ENCODE data around the gene CARD14.

The CARD14 gene

GRCh38 chr17:80169784-80170500, at the start of gene CARD14:
Gene CARD14 (plus strand): TSS chr17:80170030. CDS start chr17:80181439, 11,409 bp downstream.
- no peaks in the 10 kb centered on the region for H3K4me1 ChIP-seq (ENCODE audit: control insufficient read depth, insufficient read depth, low read length)
- no peak within 1 kb of the TSS for H3K27ac ChIP-seq (ENCODE audit: low read depth, low read length)
- no peaks in the 10 kb centered on the region for H3K9me3 ChIP-seq (ENCODE audit: control insufficient read depth, insufficient read depth, low read length)
- H3K9ac ChIP-seq (ENCODE audit: low read depth, low read length): no peak within 1 kb of the TSS
- H3K36me3 ChIP-seq (ENCODE audit: control insufficient read depth, insufficient read depth, low read length): no peaks in the 10 kb centered on the region
- no peaks in the 10 kb centered on the region for H3K27me3 ChIP-seq (ENCODE audit: control insufficient read depth, insufficient read depth, low read length)
- H3K4me3 ChIP-seq (ENCODE audit: low read depth, low read length): no peak within 1 kb of the TSS

- Histone ChIP-seq H3K27ac (ENCODE audit: low read depth, low read length) (no peak overlapping the region), H3K36me3 (ENCODE audit: control insufficient read depth, insufficient read depth, low read length) (no peaks in the 10 kb centered on the region; the same call in 1 of the 2 replicates), H3K4me3 (ENCODE audit: low read depth, low read length) (no peak overlapping the region), H3K27me3 (ENCODE audit: control insufficient read depth, insufficient read depth, low read length) (no peaks in the 10 kb centered on the region), H3K9me3 (ENCODE audit: control insufficient read depth, insufficient read depth, low read length) (no peaks in the 10 kb centered on the region), H3K9ac (ENCODE audit: low read depth, low read length) (no peak overlapping the region), H3K4me1 (ENCODE audit: control insufficient read depth, insufficient read depth, low read length) (peaks cover 15% of the 10 kb centered on the region)
Observed at GRCh38 chr17:80122026-80122575, 47.7 kb upstream of the CARD14 start.

GRCh38 chr17:80122926-80123505, 46.8 kb upstream of the CARD14 start:
- H3K36me3 ChIP-seq (ENCODE audit: control insufficient read depth, insufficient read depth, low read length): no peaks in the 10 kb centered on the region; the same call in 1 of the 2 replicates
- no peak overlapping the region for H3K27ac ChIP-seq (ENCODE audit: low read depth, low read length)
- H3K4me1 ChIP-seq (ENCODE audit: control insufficient read depth, insufficient read depth, low read length): peaks cover 15% of the 10 kb centered on the region
- no peaks in the 10 kb centered on the region for H3K9me3 ChIP-seq (ENCODE audit: control insufficient read depth, insufficient read depth, low read length)
- H3K9ac ChIP-seq (ENCODE audit: low read depth, low read length): no peak overlapping the region
- H3K27me3 ChIP-seq (ENCODE audit: control insufficient read depth, insufficient read depth, low read length): no peaks in the 10 kb centered on the region
- H3K4me3 ChIP-seq (ENCODE audit: low read depth, low read length): no peak overlapping the region

GRCh38 chr17:80123791-80124190, 46.0 kb upstream of the CARD14 start:
- H3K9ac ChIP-seq (ENCODE audit: low read depth, low read length): 0 out of 2 replicates have a peak overlapping the region, but pooled peaks have one; percentile 5
- H3K27me3 ChIP-seq (ENCODE audit: control insufficient read depth, insufficient read depth, low read length): no peaks in the 10 kb centered on the region
- H3K36me3 ChIP-seq (ENCODE audit: control insufficient read depth, insufficient read depth, low read length): no peaks in the 10 kb centered on the region; the same call in 1 of the 2 replicates
- 0 out of 2 replicates have a peak overlapping the region, but pooled peaks have one; percentile 3 for H3K4me3 ChIP-seq (ENCODE audit: low read depth, low read length)
- H3K4me1 ChIP-seq (ENCODE audit: control insufficient read depth, insufficient read depth, low read length): peaks cover 15% of the 10 kb centered on the region
- no peaks in the 10 kb centered on the region for H3K9me3 ChIP-seq (ENCODE audit: control insufficient read depth, insufficient read depth, low read length)
- peak overlapping the region; percentile 74 for H3K27ac ChIP-seq (ENCODE audit: low read depth, low read length)

GRCh38 chr17:80124351-80124981, 45.4 kb upstream of the CARD14 start:
- Histone ChIP-seq H3K4me1 (ENCODE audit: control insufficient read depth, insufficient read depth, low read length) (peaks cover 17% of the 10 kb centered on the region), H3K27ac (ENCODE audit: low read depth, low read length) (peak overlapping the region; percentile 74), H3K4me3 (ENCODE audit: low read depth, low read length) (0 out of 2 replicates have a peak overlapping the region, but pooled peaks have one; percentile 3)

GRCh38 chr17:80125656-80126448, 44.0 kb upstream of the CARD14 start:
- H3K4me1 ChIP-seq (ENCODE audit: control insufficient read depth, insufficient read depth, low read length): peaks cover 17% of the 10 kb centered on the region
- H3K9ac ChIP-seq (ENCODE audit: low read depth, low read length): no peak overlapping the region
- no peaks in the 10 kb centered on the region for H3K9me3 ChIP-seq (ENCODE audit: control insufficient read depth, insufficient read depth, low read length)
- H3K4me3 ChIP-seq (ENCODE audit: low read depth, low read length): no peak overlapping the region
- no peaks in the 10 kb centered on the region for H3K36me3 ChIP-seq (ENCODE audit: control insufficient read depth, insufficient read depth, low read length)
- no peaks in the 10 kb centered on the region for H3K27me3 ChIP-seq (ENCODE audit: control insufficient read depth, insufficient read depth, low read length)
- no peak overlapping the region for H3K27ac ChIP-seq (ENCODE audit: low read depth, low read length)

More at GRCh38 chr17:80124351-80124981, 45.4 kb upstream of the CARD14 start:
- Histone ChIP-seq H3K27me3 (ENCODE audit: control insufficient read depth, insufficient read depth, low read length) (no peaks in the 10 kb centered on the region), H3K9ac (ENCODE audit: low read depth, low read length) (peak overlapping the region; percentile 5; the same call in 1 of the 2 replicates), H3K9me3 (ENCODE audit: control insufficient read depth, insufficient read depth, low read length) (no peaks in the 10 kb centered on the region), H3K36me3 (ENCODE audit: control insufficient read depth, insufficient read depth, low read length) (no peaks in the 10 kb centered on the region)

GRCh38 chr17:80126449-80126715, 43.4 kb upstream of the CARD14 start:
- Histone ChIP-seq H3K9me3 (ENCODE audit: control insufficient read depth, insufficient read depth, low read length) (no peaks in the 10 kb centered on the region), H3K4me1 (ENCODE audit: control insufficient read depth, insufficient read depth, low read length) (peaks cover 17% of the 10 kb centered on the region), H3K36me3 (ENCODE audit: control insufficient read depth, insufficient read depth, low read length) (no peaks in the 10 kb centered on the region), H3K9ac (ENCODE audit: low read depth, low read length) (no peak overlapping the region), H3K27me3 (ENCODE audit: control insufficient read depth, insufficient read depth, low read length) (no peaks in the 10 kb centered on the region), H3K27ac (ENCODE audit: low read depth, low read length) (no peak overlapping the region), H3K4me3 (ENCODE audit: low read depth, low read length) (no peak overlapping the region)

GRCh38 chr17:80129006-80129565, 40.7 kb upstream of the CARD14 start:
- no peak overlapping the region for H3K4me3 ChIP-seq (ENCODE audit: low read depth, low read length)
- H3K27me3 ChIP-seq (ENCODE audit: control insufficient read depth, insufficient read depth, low read length): no peaks in the 10 kb centered on the region
- peaks cover 18% of the 10 kb centered on the region for H3K36me3 ChIP-seq (ENCODE audit: control insufficient read depth, insufficient read depth, low read length)
- H3K27ac ChIP-seq (ENCODE audit: low read depth, low read length): no peak overlapping the region
- no peak overlapping the region for H3K9ac ChIP-seq (ENCODE audit: low read depth, low read length)
- H3K9me3 ChIP-seq (ENCODE audit: control insufficient read depth, insufficient read depth, low read length): no peaks in the 10 kb centered on the region
- peaks cover 11% of the 10 kb centered on the region for H3K4me1 ChIP-seq (ENCODE audit: control insufficient read depth, insufficient read depth, low read length)

GRCh38 chr17:80130992-80131391, 38.8 kb upstream of the CARD14 start:
- Histone ChIP-seq H3K36me3 (ENCODE audit: control insufficient read depth, insufficient read depth, low read length) (peaks cover 37% of the 10 kb centered on the region), H3K9me3 (ENCODE audit: control insufficient read depth, insufficient read depth, low read length) (no peaks in the 10 kb centered on the region), H3K4me3 (ENCODE audit: low read depth, low read length) (no peak overlapping the region), H3K4me1 (ENCODE audit: control insufficient read depth, insufficient read depth, low read length) (0 out of 2 replicates have a peak, but pooled peaks cover 2% of the 10 kb centered on the region), H3K27ac (ENCODE audit: low read depth, low read length) (no peak overlapping the region), H3K27me3 (ENCODE audit: control insufficient read depth, insufficient read depth, low read length) (no peaks in the 10 kb centered on the region), H3K9ac (ENCODE audit: low read depth, low read length) (no peak overlapping the region)

GRCh38 chr17:80132906-80133625, 36.8 kb upstream of the CARD14 start:
- H3K27ac ChIP-seq (ENCODE audit: low read depth, low read length): no peak overlapping the region
- H3K9me3 ChIP-seq (ENCODE audit: control insufficient read depth, insufficient read depth, low read length): no peaks in the 10 kb centered on the region
- peaks cover 57% of the 10 kb centered on the region for H3K36me3 ChIP-seq (ENCODE audit: control insufficient read depth, insufficient read depth, low read length)
- no peak overlapping the region for H3K9ac ChIP-seq (ENCODE audit: low read depth, low read length)
- H3K4me1 ChIP-seq (ENCODE audit: control insufficient read depth, insufficient read depth, low read length): 0 out of 2 replicates have a peak, but pooled peaks cover 2% of the 10 kb centered on the region
- no peak overlapping the region for H3K4me3 ChIP-seq (ENCODE audit: low read depth, low read length)
- no peaks in the 10 kb centered on the region for H3K27me3 ChIP-seq (ENCODE audit: control insufficient read depth, insufficient read depth, low read length)

Measured in HUES48 (cell line).